Measurements from ENCODE around the gene GALNT16. TPM values are rescaled to one million over a fixed set of nuclear protein-coding genes. Genes with fewer than 3 reads are reported as not detected.
"Not testable (repeated sequence)": the region's sequence is repeated elsewhere in the genome, so short reads cannot be mapped to it uniquely, and the experiment has no call there.

GALNT16 gene
- 10 to 100 TPM in 1 of 4 donors, 1 to 10 TPM in 3; 2.5 to 11.3 (median 2.8) TPM for total RNA-seq

GRCh38 chr14:69259527-69260189 is at the start of gene GALNT16:
TSS of gene GALNT16 (plus strand) at chr14:69260158. CDS start at chr14:69260291, 133 bp downstream.
- intact Hi-C loops (cut with DNase I; ENCODE audit: low total_unique reads): no loop called here
- DNase-seq: peak; percentile 25
- H3K27me3 ChIP-seq: peaks cover 76% of the 10 kb centered on the region
- in situ Hi-C loops (cut with MboI; ENCODE audit: low pct_ligation_motif_present in 1 of 4, low pct_unique_long_range_greater_than_20kb in 1 of 4, low sequenced_read_pairs in 3 of 4): loop anchor here in 1 of 4 donors (10.0 kb wide), 1 partner anchor 195 kb away; no protein-coding TSS in a partner anchor
- no peaks in the 10 kb centered on the region for H3K36me3 ChIP-seq
- TF ChIP-seq CTCF (IDR thresholded peaks at IDR 0.05) (peak in 4 of 5 experiments; percentile 18 to 29 (median 24)), POLR2AphosphoS5 (IDR thresholded peaks at IDR 0.05) (no peak)
- 3% methylated on average over 25 of the region's 74 CpGs; no CpG with 5 or more reads in 1 of the 2 donors for WGBS, 2 donors (ENCODE audit: low coverage in 1 of 2)
- H3K9me3 ChIP-seq: no peaks in the 10 kb centered on the region
- H3K4me3 ChIP-seq: peak within 1 kb of the TSS; percentile 36 to 57 (median 46)
- H3K27ac ChIP-seq: peak within 1 kb of the TSS; percentile 21 to 31 (median 24)
- H3K4me1 ChIP-seq: peaks cover 6 to 32% (median 26%) of the 10 kb centered on the region in 4 donors

GRCh38 chr14:69214393-69214792 is 45.6 kb upstream of the GALNT16 start:
- Histone ChIP-seq H3K27me3 (no peaks in the 10 kb centered on the region), H3K4me3 (no peak overlapping the region), H3K9me3 (no peaks in the 10 kb centered on the region), H3K27ac (no peak overlapping the region), H3K4me1 (peaks cover 0 to 19% (median 3%) of the 10 kb centered on the region in 4 donors), H3K36me3 (peaks cover 0 to 4% (median 0%) of the 10 kb centered on the region in 4 donors)
- no peak for DNase-seq
- TF ChIP-seq EP300 (IDR thresholded peaks at IDR 0.05; ENCODE audit: low read depth) (no peak), POLR2A (IDR thresholded peaks at IDR 0.05) (no peak), CTCF (IDR thresholded peaks at IDR 0.05) (no peak), POLR2AphosphoS5 (IDR thresholded peaks at IDR 0.05) (no peak)
- intact Hi-C loops (cut with DNase I; ENCODE audit: low total_unique reads) (no loop called here), in situ Hi-C loops (cut with MboI; ENCODE audit: low pct_ligation_motif_present in 1 of 4, low pct_unique_long_range_greater_than_20kb in 1 of 4, low sequenced_read_pairs in 3 of 4) (no loop called here)
- whole genome bisulfite sequencing, 2 donors (ENCODE audit: low coverage in 1 of 2): 34 to 42% methylated on average over 2 of the region's 2 CpGs

GRCh38 chr14:69217663-69218062 is 42.3 kb upstream of the GALNT16 start:
- H3K36me3 ChIP-seq; H3K4me3 ChIP-seq; in situ Hi-C loops (cut with MboI; ENCODE audit: low pct_ligation_motif_present in 1 of 4, low pct_unique_long_range_greater_than_20kb in 1 of 4, low sequenced_read_pairs in 3 of 4); H3K27me3 ChIP-seq; intact Hi-C loops (cut with DNase I; ENCODE audit: low total_unique reads); H3K27ac ChIP-seq; H3K9me3 ChIP-seq; DNase-seq: not testable (repeated sequence)
- 98 to 100% methylated on average over 1 to 3 of the region's 3 CpGs for WGBS, 2 donors (ENCODE audit: low coverage in 1 of 2)
- H3K4me1 ChIP-seq: peaks cover 0 to 17% (median 0%) of the 10 kb centered on the region in 4 donors

GRCh38 chr14:69224946-69225345 is 35.0 kb upstream of the GALNT16 start:
- Histone ChIP-seq H3K4me3 (no peak overlapping the region), H3K36me3 (peaks cover 0 to 12% (median 0%) of the 10 kb centered on the region in 4 donors), H3K9me3 (no peaks in the 10 kb centered on the region), H3K27me3 (no peaks in the 10 kb centered on the region), H3K4me1 (no peaks in the 10 kb centered on the region), H3K27ac (no peak overlapping the region)
- in situ Hi-C loops (cut with MboI; ENCODE audit: low pct_ligation_motif_present in 1 of 4, low pct_unique_long_range_greater_than_20kb in 1 of 4, low sequenced_read_pairs in 3 of 4): loop anchor here in 2 of 4 donors (25.0 kb wide), 1 partner anchor 237 kb away; no protein-coding TSS in a partner anchor
- no peak for DNase-seq
- no peak for TF ChIP-seq POLR2A (IDR thresholded peaks at IDR 0.05)
- TF ChIP-seq EP300 (IDR thresholded peaks at IDR 0.05; ENCODE audit: low read depth): no peak
- no peak for TF ChIP-seq CTCF (IDR thresholded peaks at IDR 0.05)
- no peak for TF ChIP-seq POLR2AphosphoS5 (IDR thresholded peaks at IDR 0.05)
- WGBS, 2 donors (ENCODE audit: low coverage in 1 of 2): 89 to 93% methylated on average over 4 of the region's 4 CpGs
- intact Hi-C loops (cut with DNase I; ENCODE audit: low total_unique reads): no loop called here

Data from transverse colon (tissue), 4 donors.